WTC11 (cell line): ENCODE data around the gene AFAP1L2. TPM values are rescaled to one million over a fixed set of nuclear protein-coding genes. Genes with fewer than 3 reads are reported as not detected.

Experiments
- ATAC-seq: fragments of 200-7000 bp; cut with Tn5 transposase; 2 replicates; pipeline ENCODE4 v1.10.0; 2021; ENCODE audit warnings: mild to moderate bottlenecking, moderate library complexity
- CTCF ChIA-PET: fragments of 300-600 bp; sonication (Branson Sonifier 250); formaldehyde crosslinking; loops from one replicate; lab custom pipeline; 2021; ENCODE audit warnings: antibody characterized with exemption; lab: Charles Lee
- POLR2A ChIA-PET: fragments of 350-600 bp; sonication (Branson Sonifier 250); formaldehyde crosslinking; loops from one replicate; lab custom pipeline; 2021; ENCODE audit warnings: antibody characterized with exemption; lab: Charles Lee
- DNase-seq: peaks from one replicate; pipeline ENCODE4 v3.0.0; 2021; ENCODE audit warnings: low spot score
- H3K27ac Mint-ChIP-seq: 2 replicates; pipeline ENCODE4 v1.8.0; 2021; ENCODE audit warnings: mixed read lengths
- H3K27me3 Mint-ChIP-seq: 2 replicates; pipeline ENCODE4 v1.8.0; 2021; ENCODE audit warnings: low read depth, mild to moderate bottlenecking, moderate library complexity, mixed read lengths
- H3K36me3 Mint-ChIP-seq: 2 replicates; pipeline ENCODE4 v1.8.0; 2021; ENCODE audit warnings: mixed read lengths
- H3K4me1 Mint-ChIP-seq: 2 replicates; pipeline ENCODE4 v1.8.0; 2022; ENCODE audit warnings: mixed read lengths
- H3K4me3 Mint-ChIP-seq: 2 replicates; pipeline ENCODE4 v1.8.0; 2021; ENCODE audit warnings: mild to moderate bottlenecking, moderate library complexity, mixed read lengths
- H3K9me3 Mint-ChIP-seq: 2 replicates; pipeline ENCODE4 v1.8.0; 2021; ENCODE audit warnings: mixed read lengths
- ESRRA ChIP-seq: sonication (generic); formaldehyde crosslinking; IDR thresholded peaks from 2 replicates; pipeline ENCODE4 v1.8.1; 2022; ENCODE audit warnings: mild to moderate bottlenecking, missing genetic modification reagents, borderline replicate concordance
- ETV6 ChIP-seq: sonication (generic); formaldehyde crosslinking; IDR thresholded peaks from 2 replicates; pipeline ENCODE4 v1.8.1; 2022; ENCODE audit warnings: mild to moderate bottlenecking, missing genetic modification reagents
- JAZF1 ChIP-seq: fragments of 250-450 bp; sonication (Bioruptor Pico); IDR thresholded peaks from 2 replicates; pipeline ENCODE4 v1.9.0; 2021; ENCODE audit warnings: moderate library complexity, mild to moderate bottlenecking, inconsistent platforms
- NFATC4 ChIP-seq: fragments of 250-450 bp; sonication (Bioruptor Pico); IDR thresholded peaks from 2 replicates; pipeline ENCODE4 v1.9.0; 2021; ENCODE audit warnings: mild to moderate bottlenecking
- NFE2L1 ChIP-seq: sonication (generic); formaldehyde crosslinking; IDR thresholded peaks from 2 replicates; pipeline ENCODE4 v1.8.1; 2023; ENCODE audit warnings: missing genetic modification reagents
- NFYB ChIP-seq: sonication (generic); formaldehyde crosslinking; conservative IDR thresholded peaks from 2 replicates; pipeline ENCODE4 v1.8.0; 2022; ENCODE audit warnings: low read depth, missing genetic modification reagents
- OVOL2 ChIP-seq: fragments of 250-450 bp; sonication (Bioruptor Pico); IDR thresholded peaks from 2 replicates; pipeline ENCODE4 v1.9.0; 2021; ENCODE audit warnings: mild to moderate bottlenecking, borderline replicate concordance
- RELA ChIP-seq: sonication (generic); formaldehyde crosslinking; IDR thresholded peaks from 2 replicates; pipeline ENCODE4 v1.8.1; 2022; ENCODE audit warnings: missing genetic modification reagents, mild to moderate bottlenecking, borderline replicate concordance
- ZBTB21 ChIP-seq: sonication (generic); formaldehyde crosslinking; IDR thresholded peaks from 2 replicates; pipeline ENCODE4 v1.8.1; 2023; ENCODE audit warnings: mild to moderate bottlenecking, missing genetic modification reagents, borderline replicate concordance
- ZNF121 ChIP-seq: sonication (generic); formaldehyde crosslinking; IDR thresholded peaks from 2 replicates; pipeline ENCODE4 v1.8.0; 2023; ENCODE audit warnings: missing genetic modification reagents
- ZNF138 ChIP-seq: sonication (generic); formaldehyde crosslinking; conservative IDR thresholded peaks from 2 replicates; pipeline ENCODE4 v1.8.1; 2022; ENCODE audit warnings: mild to moderate bottlenecking, moderate library complexity, missing genetic modification reagents
- ZNF317 ChIP-seq: sonication (generic); formaldehyde crosslinking; IDR thresholded peaks from 2 replicates; pipeline ENCODE4 v1.8.1; 2023; ENCODE audit warnings: low read depth, mild to moderate bottlenecking, moderate library complexity, missing genetic modification reagents, borderline replicate concordance
- total RNA-seq: library from RNA; stranded (reverse); gene quantifications from 3 replicates; pipeline ENCODE4 v1.2.3, GENCODE V29; 2021
- TF ChIP-seq, protein P1 (sequence below): sonication (generic); formaldehyde crosslinking; IDR thresholded peaks from 2 replicates; pipeline ENCODE4 v1.8.1; 2022; ENCODE audit warnings: mild to moderate bottlenecking, moderate library complexity, missing genetic modification reagents
- TF ChIP-seq, protein P2 (sequence below): fragments of 250-450 bp; sonication (Bioruptor Pico); IDR thresholded peaks from 2 replicates; pipeline ENCODE4 v1.9.0; 2021; ENCODE audit warnings: mild to moderate bottlenecking
- TF ChIP-seq, protein P3 (sequence below): sonication (generic); formaldehyde crosslinking; IDR thresholded peaks from 2 replicates; pipeline ENCODE4 v1.8.0; 2023; ENCODE audit warnings: missing genetic modification reagents, mild to moderate bottlenecking, borderline replicate concordance
- TF ChIP-seq, protein P4 (sequence below): sonication (generic); formaldehyde crosslinking; IDR thresholded peaks from 2 replicates; pipeline ENCODE4 v1.8.1; 2023; ENCODE audit warnings: mild to moderate bottlenecking, moderate library complexity, missing genetic modification reagents
- TF ChIP-seq, protein P5 (sequence below): sonication (generic); formaldehyde crosslinking; conservative IDR thresholded peaks from 2 replicates; pipeline ENCODE4 v1.8.1; 2023; ENCODE audit warnings: mild to moderate bottlenecking, low read depth, missing genetic modification reagents, moderate library complexity
- TF ChIP-seq, protein P6 (sequence below): fragments of 250-450 bp; sonication (Bioruptor Pico); IDR thresholded peaks from 2 replicates; pipeline ENCODE4 v1.9.0; 2021; ENCODE audit warnings: mild to moderate bottlenecking
- TF ChIP-seq, protein P7 (sequence below): sonication (generic); formaldehyde crosslinking; conservative IDR thresholded peaks from 2 replicates; pipeline ENCODE4 v1.8.1; 2022; ENCODE audit warnings: mild to moderate bottlenecking, missing genetic modification reagents

Gene AFAP1L2
- total RNA-seq, 1 experiment from 2014 or later: 5.0 TPM

DNA sequence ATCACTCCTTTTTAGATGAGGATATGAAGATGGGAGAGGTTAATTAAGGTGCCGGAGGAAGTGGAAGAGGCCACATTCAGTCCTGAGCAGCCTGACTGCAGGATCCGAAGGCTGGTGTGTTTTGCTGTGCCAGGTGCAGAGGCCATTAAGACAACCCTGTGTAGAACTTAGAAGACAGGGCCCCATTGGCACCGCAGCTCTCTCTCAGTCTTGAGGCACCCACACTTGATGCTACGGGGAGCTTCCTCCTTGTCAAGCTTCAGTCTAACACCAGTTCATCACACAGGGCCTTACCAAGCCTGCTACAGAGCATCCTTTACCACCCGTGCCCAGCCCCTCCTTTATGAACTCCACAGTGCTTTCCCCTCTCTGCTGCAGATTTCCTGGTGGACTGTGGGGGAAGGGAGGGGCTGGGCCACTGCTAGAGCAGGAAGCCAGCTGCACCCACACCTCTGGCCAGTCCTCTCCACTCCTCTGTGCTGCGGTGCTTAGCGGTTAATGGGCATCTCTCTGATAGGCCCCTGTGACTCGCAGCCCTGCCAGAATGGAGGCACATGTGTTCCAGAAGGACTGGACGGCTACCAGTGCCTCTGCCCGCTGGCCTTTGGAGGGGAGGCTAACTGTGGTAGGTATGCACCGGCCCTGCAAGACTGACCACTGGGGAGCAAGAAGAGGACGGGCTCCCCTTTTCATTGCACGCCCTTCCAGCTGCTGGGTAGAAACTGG is 119.8 kb downstream of the AFAP1L2 start:
- H3K36me3 Mint-ChIP-seq: no peaks in the 10 kb centered on the region
- no peaks in the 10 kb centered on the region for H3K4me1 Mint-ChIP-seq
- TF ChIP-seq ZNF121 (CRISPR knock-in tag) (no peak), ZBTB21 (CRISPR knock-in tag) (no peak), ZNF317 (CRISPR knock-in tag) (no peak), NFATC4 (no peak), RELA (CRISPR knock-in tag) (no peak), NFYB (CRISPR knock-in tag) (no peak)
- TF ChIP-seq, protein P1, sequence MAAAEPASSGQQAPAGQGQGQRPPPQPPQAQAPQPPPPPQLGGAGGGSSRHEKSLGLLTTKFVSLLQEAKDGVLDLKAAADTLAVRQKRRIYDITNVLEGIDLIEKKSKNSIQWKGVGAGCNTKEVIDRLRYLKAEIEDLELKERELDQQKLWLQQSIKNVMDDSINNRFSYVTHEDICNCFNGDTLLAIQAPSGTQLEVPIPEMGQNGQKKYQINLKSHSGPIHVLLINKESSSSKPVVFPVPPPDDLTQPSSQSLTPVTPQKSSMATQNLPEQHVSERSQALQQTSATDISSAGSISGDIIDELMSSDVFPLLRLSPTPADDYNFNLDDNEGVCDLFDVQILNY: no peak
- TF ChIP-seq, protein P2, sequence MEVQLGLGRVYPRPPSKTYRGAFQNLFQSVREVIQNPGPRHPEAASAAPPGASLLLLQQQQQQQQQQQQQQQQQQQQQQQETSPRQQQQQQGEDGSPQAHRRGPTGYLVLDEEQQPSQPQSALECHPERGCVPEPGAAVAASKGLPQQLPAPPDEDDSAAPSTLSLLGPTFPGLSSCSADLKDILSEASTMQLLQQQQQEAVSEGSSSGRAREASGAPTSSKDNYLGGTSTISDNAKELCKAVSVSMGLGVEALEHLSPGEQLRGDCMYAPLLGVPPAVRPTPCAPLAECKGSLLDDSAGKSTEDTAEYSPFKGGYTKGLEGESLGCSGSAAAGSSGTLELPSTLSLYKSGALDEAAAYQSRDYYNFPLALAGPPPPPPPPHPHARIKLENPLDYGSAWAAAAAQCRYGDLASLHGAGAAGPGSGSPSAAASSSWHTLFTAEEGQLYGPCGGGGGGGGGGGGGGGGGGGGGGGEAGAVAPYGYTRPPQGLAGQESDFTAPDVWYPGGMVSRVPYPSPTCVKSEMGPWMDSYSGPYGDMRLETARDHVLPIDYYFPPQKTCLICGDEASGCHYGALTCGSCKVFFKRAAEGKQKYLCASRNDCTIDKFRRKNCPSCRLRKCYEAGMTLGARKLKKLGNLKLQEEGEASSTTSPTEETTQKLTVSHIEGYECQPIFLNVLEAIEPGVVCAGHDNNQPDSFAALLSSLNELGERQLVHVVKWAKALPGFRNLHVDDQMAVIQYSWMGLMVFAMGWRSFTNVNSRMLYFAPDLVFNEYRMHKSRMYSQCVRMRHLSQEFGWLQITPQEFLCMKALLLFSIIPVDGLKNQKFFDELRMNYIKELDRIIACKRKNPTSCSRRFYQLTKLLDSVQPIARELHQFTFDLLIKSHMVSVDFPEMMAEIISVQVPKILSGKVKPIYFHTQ: no peak
- DNase-seq (no peak), ATAC-seq (no peak)
- ChIA-PET CTCF (interaction anchor here (1.5 kb wide), 1 partner anchor 19 kb away, joined by 9 read pairs; no protein-coding TSS in a partner anchor), POLR2A (interaction anchor here (1.1 kb wide), 1 partner anchor 88 kb away, joined by 3 read pairs; no protein-coding TSS in a partner anchor)
- H3K27me3 Mint-ChIP-seq: no peaks in the 10 kb centered on the region
- H3K4me3 Mint-ChIP-seq: no peak overlapping the region
- H3K27ac Mint-ChIP-seq: no peak overlapping the region
- no peaks in the 10 kb centered on the region for H3K9me3 Mint-ChIP-seq

DNA sequence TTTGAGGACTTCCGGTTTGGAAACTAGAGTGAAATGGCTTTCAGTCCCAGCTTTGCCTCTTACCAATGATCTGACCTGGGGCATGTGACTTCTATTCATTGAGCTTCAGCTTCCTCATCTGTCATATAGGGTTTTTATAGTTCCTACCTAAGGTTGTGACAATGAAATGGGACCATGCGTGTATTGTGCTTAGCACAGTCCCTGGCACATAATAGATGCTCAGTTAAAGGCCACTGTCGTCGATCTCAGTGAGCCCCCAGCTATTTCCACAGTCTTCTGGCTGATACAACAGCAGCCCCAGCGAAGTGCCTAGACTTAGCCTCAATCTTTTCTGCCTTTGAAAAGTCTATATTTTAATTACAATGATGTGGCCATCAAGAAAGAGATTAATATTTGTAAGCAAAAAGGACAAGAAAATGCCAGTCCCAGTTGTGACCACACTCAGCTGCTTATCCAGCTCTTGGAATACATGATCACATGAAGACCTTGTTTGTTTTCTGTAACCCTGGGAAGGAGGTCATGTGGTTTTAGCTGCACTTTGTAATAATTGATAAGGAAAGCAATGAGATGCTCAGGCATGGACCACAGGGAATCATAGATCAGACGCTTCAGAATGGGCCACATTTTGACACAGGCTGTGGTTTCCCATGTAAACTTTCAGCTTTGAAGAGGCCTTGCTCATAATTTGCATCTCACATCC is 120.6 kb downstream of the AFAP1L2 start:
- POLR2A ChIA-PET: no interaction called here
- Mint-ChIP-seq H3K36me3 (no peaks in the 10 kb centered on the region), H3K27ac (no peak overlapping the region), H3K4me1 (no peaks in the 10 kb centered on the region), H3K27me3 (no peaks in the 10 kb centered on the region), H3K9me3 (no peaks in the 10 kb centered on the region), H3K4me3 (no peak overlapping the region)
- ATAC-seq: no peak
- CTCF ChIA-PET: interaction anchor here (1.5 kb wide), 1 partner anchor 20 kb away, joined by 9 read pairs; no protein-coding TSS in a partner anchor
- no peak for DNase-seq
- TF ChIP-seq ESRRA (CRISPR knock-in tag) (no peak), ETV6 (no peak), NFE2L1 (CRISPR knock-in tag) (no peak), JAZF1 (CRISPR knock-in tag) (no peak), OVOL2 (CRISPR knock-in tag) (no peak), ZNF138 (no peak)
- TF ChIP-seq, protein P3, sequence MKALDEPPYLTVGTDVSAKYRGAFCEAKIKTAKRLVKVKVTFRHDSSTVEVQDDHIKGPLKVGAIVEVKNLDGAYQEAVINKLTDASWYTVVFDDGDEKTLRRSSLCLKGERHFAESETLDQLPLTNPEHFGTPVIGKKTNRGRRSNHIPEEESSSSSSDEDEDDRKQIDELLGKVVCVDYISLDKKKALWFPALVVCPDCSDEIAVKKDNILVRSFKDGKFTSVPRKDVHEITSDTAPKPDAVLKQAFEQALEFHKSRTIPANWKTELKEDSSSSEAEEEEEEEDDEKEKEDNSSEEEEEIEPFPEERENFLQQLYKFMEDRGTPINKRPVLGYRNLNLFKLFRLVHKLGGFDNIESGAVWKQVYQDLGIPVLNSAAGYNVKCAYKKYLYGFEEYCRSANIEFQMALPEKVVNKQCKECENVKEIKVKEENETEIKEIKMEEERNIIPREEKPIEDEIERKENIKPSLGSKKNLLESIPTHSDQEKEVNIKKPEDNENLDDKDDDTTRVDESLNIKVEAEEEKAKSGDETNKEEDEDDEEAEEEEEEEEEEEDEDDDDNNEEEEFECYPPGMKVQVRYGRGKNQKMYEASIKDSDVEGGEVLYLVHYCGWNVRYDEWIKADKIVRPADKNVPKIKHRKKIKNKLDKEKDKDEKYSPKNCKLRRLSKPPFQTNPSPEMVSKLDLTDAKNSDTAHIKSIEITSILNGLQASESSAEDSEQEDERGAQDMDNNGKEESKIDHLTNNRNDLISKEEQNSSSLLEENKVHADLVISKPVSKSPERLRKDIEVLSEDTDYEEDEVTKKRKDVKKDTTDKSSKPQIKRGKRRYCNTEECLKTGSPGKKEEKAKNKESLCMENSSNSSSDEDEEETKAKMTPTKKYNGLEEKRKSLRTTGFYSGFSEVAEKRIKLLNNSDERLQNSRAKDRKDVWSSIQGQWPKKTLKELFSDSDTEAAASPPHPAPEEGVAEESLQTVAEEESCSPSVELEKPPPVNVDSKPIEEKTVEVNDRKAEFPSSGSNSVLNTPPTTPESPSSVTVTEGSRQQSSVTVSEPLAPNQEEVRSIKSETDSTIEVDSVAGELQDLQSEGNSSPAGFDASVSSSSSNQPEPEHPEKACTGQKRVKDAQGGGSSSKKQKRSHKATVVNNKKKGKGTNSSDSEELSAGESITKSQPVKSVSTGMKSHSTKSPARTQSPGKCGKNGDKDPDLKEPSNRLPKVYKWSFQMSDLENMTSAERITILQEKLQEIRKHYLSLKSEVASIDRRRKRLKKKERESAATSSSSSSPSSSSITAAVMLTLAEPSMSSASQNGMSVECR (CRISPR knock-in tag): no peak
- TF ChIP-seq, protein P4, sequence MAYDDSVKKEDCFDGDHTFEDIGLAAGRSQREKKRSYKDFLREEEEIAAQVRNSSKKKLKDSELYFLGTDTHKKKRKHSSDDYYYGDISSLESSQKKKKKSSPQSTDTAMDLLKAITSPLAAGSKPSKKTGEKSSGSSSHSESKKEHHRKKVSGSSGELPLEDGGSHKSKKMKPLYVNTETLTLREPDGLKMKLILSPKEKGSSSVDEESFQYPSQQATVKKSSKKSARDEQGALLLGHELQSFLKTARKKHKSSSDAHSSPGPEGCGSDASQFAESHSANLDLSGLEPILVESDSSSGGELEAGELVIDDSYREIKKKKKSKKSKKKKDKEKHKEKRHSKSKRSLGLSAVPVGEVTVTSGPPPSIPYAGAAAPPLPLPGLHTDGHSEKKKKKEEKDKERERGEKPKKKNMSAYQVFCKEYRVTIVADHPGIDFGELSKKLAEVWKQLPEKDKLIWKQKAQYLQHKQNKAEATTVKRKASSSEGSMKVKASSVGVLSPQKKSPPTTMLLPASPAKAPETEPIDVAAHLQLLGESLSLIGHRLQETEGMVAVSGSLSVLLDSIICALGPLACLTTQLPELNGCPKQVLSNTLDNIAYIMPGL (CRISPR knock-in tag): no peak
- TF ChIP-seq, protein P5, sequence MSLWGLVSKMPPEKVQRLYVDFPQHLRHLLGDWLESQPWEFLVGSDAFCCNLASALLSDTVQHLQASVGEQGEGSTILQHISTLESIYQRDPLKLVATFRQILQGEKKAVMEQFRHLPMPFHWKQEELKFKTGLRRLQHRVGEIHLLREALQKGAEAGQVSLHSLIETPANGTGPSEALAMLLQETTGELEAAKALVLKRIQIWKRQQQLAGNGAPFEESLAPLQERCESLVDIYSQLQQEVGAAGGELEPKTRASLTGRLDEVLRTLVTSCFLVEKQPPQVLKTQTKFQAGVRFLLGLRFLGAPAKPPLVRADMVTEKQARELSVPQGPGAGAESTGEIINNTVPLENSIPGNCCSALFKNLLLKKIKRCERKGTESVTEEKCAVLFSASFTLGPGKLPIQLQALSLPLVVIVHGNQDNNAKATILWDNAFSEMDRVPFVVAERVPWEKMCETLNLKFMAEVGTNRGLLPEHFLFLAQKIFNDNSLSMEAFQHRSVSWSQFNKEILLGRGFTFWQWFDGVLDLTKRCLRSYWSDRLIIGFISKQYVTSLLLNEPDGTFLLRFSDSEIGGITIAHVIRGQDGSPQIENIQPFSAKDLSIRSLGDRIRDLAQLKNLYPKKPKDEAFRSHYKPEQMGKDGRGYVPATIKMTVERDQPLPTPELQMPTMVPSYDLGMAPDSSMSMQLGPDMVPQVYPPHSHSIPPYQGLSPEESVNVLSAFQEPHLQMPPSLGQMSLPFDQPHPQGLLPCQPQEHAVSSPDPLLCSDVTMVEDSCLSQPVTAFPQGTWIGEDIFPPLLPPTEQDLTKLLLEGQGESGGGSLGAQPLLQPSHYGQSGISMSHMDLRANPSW (CRISPR knock-in tag): no peak
- TF ChIP-seq, protein P6, sequence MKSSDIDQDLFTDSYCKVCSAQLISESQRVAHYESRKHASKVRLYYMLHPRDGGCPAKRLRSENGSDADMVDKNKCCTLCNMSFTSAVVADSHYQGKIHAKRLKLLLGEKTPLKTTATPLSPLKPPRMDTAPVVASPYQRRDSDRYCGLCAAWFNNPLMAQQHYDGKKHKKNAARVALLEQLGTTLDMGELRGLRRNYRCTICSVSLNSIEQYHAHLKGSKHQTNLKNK (CRISPR knock-in tag): no peak
- TF ChIP-seq, protein P7, sequence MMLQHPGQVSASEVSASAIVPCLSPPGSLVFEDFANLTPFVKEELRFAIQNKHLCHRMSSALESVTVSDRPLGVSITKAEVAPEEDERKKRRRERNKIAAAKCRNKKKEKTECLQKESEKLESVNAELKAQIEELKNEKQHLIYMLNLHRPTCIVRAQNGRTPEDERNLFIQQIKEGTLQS (CRISPR knock-in tag): no peak
